Caco-2 (cell line): ENCODE results near the gene PLXNA2. TPM values are rescaled to one million over a fixed set of nuclear protein-coding genes. Genes with fewer than 3 reads are reported as not detected.

Source experiments
- BruUV-seq: library from RNA; stranded (reverse); fragments of 400-500 nt; replicated peaks from 2 replicates; lab custom pipeline; 2021; lab: Mats Ljungman, UMichigan
- CTCF ChIA-PET: fragments of 300-600 bp; sonication (Branson Sonifier 250); formaldehyde crosslinking; loops from one replicate; lab custom pipeline; 2022; ENCODE audit warnings: antibody characterized with exemption; lab: Charles Lee
- POLR2A ChIA-PET: fragments of 300-600 bp; sonication (Branson Sonifier 250); formaldehyde crosslinking; loops from one replicate; lab custom pipeline; 2022; ENCODE audit warnings: antibody characterized with exemption; lab: Charles Lee
- DNase-seq, 2 experiments: peaks; one replicate each; pipeline versions ENCODE4 v3.0.0 to v3.0.0-alpha.2; 2020 to 2022
- H3K27me3 ChIP-seq: replicated peaks from 2 replicates; pipeline ENCODE4 v1.6.0; 2011; ENCODE audit warnings: low read length; ENCODE audit not compliant: control insufficient read depth, insufficient read depth
- H3K36me3 ChIP-seq: 2 replicates; pipeline ENCODE4 v1.5.1; 2011; ENCODE audit warnings: low read length; ENCODE audit not compliant: control insufficient read depth, insufficient read depth
- H3K4me1 ChIP-seq: fragments of 250-450 bp; sonication (Bioruptor Pico); 2 replicates; pipeline ENCODE4 v1.5.1; 2020; ENCODE audit warnings: mild to moderate bottlenecking
- H3K4me3 ChIP-seq: 2 replicates; pipeline ENCODE4 v1.5.1; 2011; ENCODE audit warnings: low read depth, mild to moderate bottlenecking, control low read depth, low read length
- H3K9me3 ChIP-seq: fragments of 250-450 bp; sonication (Bioruptor Pico); 2 replicates; pipeline ENCODE4 v1.5.1; 2020; ENCODE audit warnings: mild to moderate bottlenecking, moderate library complexity
- H3K27ac Mint-ChIP-seq: one replicate; pipeline ENCODE4 v1.8.0; 2022; ENCODE audit warnings: mixed read lengths; ENCODE audit not compliant: unreplicated experiment
- H3K27me3 Mint-ChIP-seq: one replicate; pipeline ENCODE4 v1.8.0; 2022; ENCODE audit warnings: mixed read lengths; ENCODE audit not compliant: insufficient read depth, unreplicated experiment
- H3K36me3 Mint-ChIP-seq: one replicate; pipeline ENCODE4 v1.8.0; 2022; ENCODE audit warnings: mild to moderate bottlenecking, mixed read lengths; ENCODE audit not compliant: insufficient read depth, unreplicated experiment
- H3K4me1 Mint-ChIP-seq: one replicate; pipeline ENCODE4 v1.8.0; 2022; ENCODE audit warnings: low read depth, mixed read lengths; ENCODE audit not compliant: unreplicated experiment
- H3K4me3 Mint-ChIP-seq: one replicate; pipeline ENCODE4 v1.8.0; 2022; ENCODE audit warnings: mild to moderate bottlenecking, moderate library complexity, mixed read lengths; ENCODE audit not compliant: unreplicated experiment
- H3K9me3 Mint-ChIP-seq: one replicate; pipeline ENCODE4 v1.8.0; 2022; ENCODE audit warnings: mixed read lengths; ENCODE audit not compliant: unreplicated experiment
- CTCF ChIP-seq, 2 experiments: fragments of 200-600 bp in 1 of 2; IDR thresholded peaks; 1 replicate in 1 of 2; 2 replicates in 1 of 2; pipeline versions ENCODE4 v1.5.1 to v1.8.0; 2011 to 2022; ENCODE audit warnings: antibody characterized with exemption in 1 of 2, control low read depth in 1 of 2, inconsistent platforms in 1 of 2, low read depth in 1 of 2, low read length in 1 of 2, mild to moderate bottlenecking in 1 of 2, moderate library complexity in 1 of 2; ENCODE audit not compliant: insufficient read depth in 1 of 2, severe bottlenecking in 1 of 2, unreplicated experiment in 1 of 2
- intact Hi-C: fragments of 100-400 bp; cut with micrococcal nuclease; formaldehyde crosslinking; loops from one replicate; pipeline ENCODE4 v1.10.0; 2022; ENCODE audit not compliant: unreplicated experiment
- total RNA-seq: library from RNA; stranded (reverse); gene quantifications from 2 replicates; pipeline ENCODE4 v1.2.3, GENCODE V29; 2022

Gene PLXNA2
- total RNA-seq, 1 experiment from 2014 or later = 3.2 TPM

- no peak for DNase-seq
- no peak overlapping the region for H3K4me3 ChIP-seq
- H3K27me3 Mint-ChIP-seq = no peaks in the 10 kb centered on the region
- H3K4me1 Mint-ChIP-seq = peaks cover 35% of the 10 kb centered on the region
- no peaks in the 10 kb centered on the region for H3K27me3 ChIP-seq
- H3K9me3 ChIP-seq = no peaks in the 10 kb centered on the region
- H3K36me3 Mint-ChIP-seq = no peaks in the 10 kb centered on the region
- BruUV-seq = no TSS peak
- no peak for TF ChIP-seq CTCF (IDR thresholded peaks at IDR 0.05; ENCODE audit: insufficient read depth in 1 of 2, low read depth in 1 of 2, low read length in 1 of 2, severe bottlenecking in 1 of 2, unreplicated experiment in 1 of 2)
- no peaks in the 10 kb centered on the region for H3K36me3 ChIP-seq
- POLR2A ChIA-PET = no interaction called here
- H3K27ac Mint-ChIP-seq = no peak overlapping the region
- intact Hi-C loops = no loop called here
- peaks cover 45% of the 10 kb centered on the region for H3K4me1 ChIP-seq
- CTCF ChIA-PET = interaction anchor here (0.9 kb wide), 1 partner anchor 34 kb away, joined by 3 read pairs; no protein-coding TSS in a partner anchor
- H3K9me3 Mint-ChIP-seq = no peaks in the 10 kb centered on the region
- no peak overlapping the region for H3K4me3 Mint-ChIP-seq
Observed at GRCh38 chr1:208203848-208204609, 40.2 kb downstream of the PLXNA2 start.

- Mint-ChIP-seq H3K27ac (no peak overlapping the region), H3K36me3 (no peaks in the 10 kb centered on the region), H3K4me3 (no peak overlapping the region), H3K4me1 (peaks cover 33% of the 10 kb centered on the region), H3K27me3 (no peaks in the 10 kb centered on the region), H3K9me3 (no peaks in the 10 kb centered on the region)
- Histone ChIP-seq H3K9me3 (no peaks in the 10 kb centered on the region), H3K27me3 (no peaks in the 10 kb centered on the region), H3K4me3 (no peak overlapping the region), H3K4me1 (peaks cover 45% of the 10 kb centered on the region), H3K36me3 (no peaks in the 10 kb centered on the region)
- intact Hi-C loops = no loop called here
- BruUV-seq = no TSS peak
- ChIA-PET POLR2A (no interaction called here), CTCF (interaction anchor here (0.6 to 0.9 kb wide), 2 partner anchors 22 to 35 kb away, joined by 3 read pairs; no protein-coding TSS in a partner anchor)
- no peak for DNase-seq
- no peak for TF ChIP-seq CTCF (IDR thresholded peaks at IDR 0.05; ENCODE audit: insufficient read depth in 1 of 2, low read depth in 1 of 2, low read length in 1 of 2, severe bottlenecking in 1 of 2, unreplicated experiment in 1 of 2)
Observed at GRCh38 chr1:208203127-208203847, 40.9 kb downstream of the PLXNA2 start.

GRCh38 chr1:208202333-208202995 is 41.7 kb downstream of the PLXNA2 start:
- BruUV-seq = no TSS peak

More at GRCh38 chr1:208202333-208202995, 41.7 kb downstream of the PLXNA2 start:
- CTCF ChIA-PET = interaction anchor here (0.6 kb wide), 1 partner anchor 21 kb away, joined by 3 read pairs; no protein-coding TSS in a partner anchor
- no peaks in the 10 kb centered on the region for H3K36me3 ChIP-seq
- no peaks in the 10 kb centered on the region for H3K27me3 ChIP-seq
- Mint-ChIP-seq H3K27ac (no peak overlapping the region), H3K4me3 (no peak overlapping the region), H3K36me3 (no peaks in the 10 kb centered on the region), H3K4me1 (peaks cover 25% of the 10 kb centered on the region), H3K9me3 (no peaks in the 10 kb centered on the region), H3K27me3 (no peaks in the 10 kb centered on the region)
- H3K4me1 ChIP-seq = peaks cover 38% of the 10 kb centered on the region
- no peak for DNase-seq
- TF ChIP-seq CTCF (IDR thresholded peaks at IDR 0.05; ENCODE audit: insufficient read depth in 1 of 2, low read depth in 1 of 2, low read length in 1 of 2, severe bottlenecking in 1 of 2, unreplicated experiment in 1 of 2) = no peak
- H3K4me3 ChIP-seq = no peak overlapping the region
- POLR2A ChIA-PET = no interaction called here
- no peaks in the 10 kb centered on the region for H3K9me3 ChIP-seq
- intact Hi-C loops = no loop called here
